ENCODE results near the gene HDC.

The HDC gene

GRCh38 chr15:50277370-50277769, 11.8 kb upstream of the HDC start:
- TF ChIP-seq CTCF (IDR thresholded peaks at IDR 0.05; ENCODE audit: control insufficient read depth, insufficient read depth, low read depth, low read length, missing control alignments): no peak
- no peak for DNase-seq (ENCODE audit: low read depth)
- no peak overlapping the region for H3K4me3 ChIP-seq (ENCODE audit: control insufficient read depth, low read depth, low read length)

- DNase-seq (ENCODE audit: low read depth): no peak
- no peak overlapping the region for H3K4me3 ChIP-seq (ENCODE audit: control insufficient read depth, low read depth, low read length)
- TF ChIP-seq CTCF (IDR thresholded peaks at IDR 0.05; ENCODE audit: control insufficient read depth, insufficient read depth, low read depth, low read length, missing control alignments): no peak
These were observed 10.4 kb upstream of the HDC start for GRCh38 chr15:50275908-50276307.

GRCh38 chr15:50275091-50275490, 9.6 kb upstream of the HDC start:
- DNase-seq (ENCODE audit: low read depth): no peak
- no peak overlapping the region for H3K4me3 ChIP-seq (ENCODE audit: control insufficient read depth, low read depth, low read length)
- no peak for TF ChIP-seq CTCF (IDR thresholded peaks at IDR 0.05; ENCODE audit: control insufficient read depth, insufficient read depth, low read depth, low read length, missing control alignments)

GRCh38 chr15:50267577-50267976, 2.1 kb upstream of the HDC start:
- DNase-seq (ENCODE audit: low read depth): no peak
- no peak for TF ChIP-seq CTCF (IDR thresholded peaks at IDR 0.05; ENCODE audit: control insufficient read depth, insufficient read depth, low read depth, low read length, missing control alignments)
- H3K4me3 ChIP-seq (ENCODE audit: control insufficient read depth, low read depth, low read length): no peak overlapping the region

GRCh38 chr15:50262533-50262932, 3.0 kb downstream of the HDC start:
- TF ChIP-seq CTCF (IDR thresholded peaks at IDR 0.05; ENCODE audit: control insufficient read depth, insufficient read depth, low read depth, low read length, missing control alignments): no peak
- DNase-seq (ENCODE audit: low read depth): no peak
- no peak overlapping the region for H3K4me3 ChIP-seq (ENCODE audit: control insufficient read depth, low read depth, low read length)

GRCh38 chr15:50261981-50262380, 3.5 kb downstream of the HDC start:
- H3K4me3 ChIP-seq (ENCODE audit: control insufficient read depth, low read depth, low read length): no peak overlapping the region
- no peak for DNase-seq (ENCODE audit: low read depth)
- TF ChIP-seq CTCF (IDR thresholded peaks at IDR 0.05; ENCODE audit: control insufficient read depth, insufficient read depth, low read depth, low read length, missing control alignments): no peak

GRCh38 chr15:50260969-50261496, 4.5 kb downstream of the HDC start:
- no peak for TF ChIP-seq CTCF (IDR thresholded peaks at IDR 0.05; ENCODE audit: control insufficient read depth, insufficient read depth, low read depth, low read length, missing control alignments)
- H3K4me3 ChIP-seq (ENCODE audit: control insufficient read depth, low read depth, low read length): no peak overlapping the region
- DNase-seq (ENCODE audit: low read depth): no peak
